HG02852 (cell line): Measurements from ENCODE around the gene MICU1.
A peak's percentile ranks its signal among the peaks of the same experiment; 100 is the strongest.

ENCODE experiments used
- ATAC-seq: cut with Tn5 transposase; IDR thresholded peaks from one replicate; pipeline ENCODE4 v1.9.1; 2021; ENCODE audit warnings: mild to moderate bottlenecking, moderate library complexity; ENCODE audit not compliant: unreplicated experiment

MICU1 gene

DNA sequence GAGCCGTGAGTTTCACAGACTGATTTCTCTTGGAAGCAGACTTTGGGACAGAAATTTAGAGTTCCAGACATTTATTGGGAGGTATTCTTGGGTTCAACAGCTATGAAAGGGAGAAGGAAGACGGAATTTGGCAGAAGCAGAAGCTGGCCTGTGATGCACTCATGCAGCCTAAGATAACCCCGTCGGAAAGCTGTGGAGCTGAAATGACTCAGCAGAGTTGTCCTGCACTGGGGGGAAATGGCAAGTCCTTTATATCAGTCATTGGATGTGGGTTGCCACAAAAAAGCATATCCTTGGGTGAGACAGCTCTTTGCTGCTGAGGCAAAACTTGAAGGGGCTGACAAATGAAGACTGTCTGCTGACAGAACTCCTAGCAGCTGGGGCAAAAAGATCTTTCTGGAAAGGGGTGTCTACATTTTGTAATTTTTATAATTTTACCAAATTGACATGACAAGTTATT is 11.5 kb upstream of the MICU1 start:
- ATAC-seq: no peak

DNA sequence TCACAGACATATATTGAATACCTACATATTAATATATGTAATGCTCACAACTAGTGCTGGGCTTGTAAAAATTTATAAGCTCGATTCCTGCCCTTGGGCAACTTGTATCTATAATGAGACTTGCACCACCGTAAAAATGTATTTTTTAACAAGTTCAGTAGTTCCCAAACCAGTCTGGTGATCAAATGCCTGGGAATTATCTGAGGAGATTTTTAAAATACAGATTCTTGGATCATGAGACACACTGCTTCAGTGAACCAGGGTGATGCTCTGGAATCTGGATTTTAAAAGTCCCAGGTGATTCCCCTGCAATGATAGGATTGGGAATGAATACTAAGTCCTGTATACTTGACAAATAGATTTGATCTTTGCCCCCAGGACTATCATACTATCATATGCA is 4.3 kb upstream of the MICU1 start:
- no peak for ATAC-seq

DNA sequence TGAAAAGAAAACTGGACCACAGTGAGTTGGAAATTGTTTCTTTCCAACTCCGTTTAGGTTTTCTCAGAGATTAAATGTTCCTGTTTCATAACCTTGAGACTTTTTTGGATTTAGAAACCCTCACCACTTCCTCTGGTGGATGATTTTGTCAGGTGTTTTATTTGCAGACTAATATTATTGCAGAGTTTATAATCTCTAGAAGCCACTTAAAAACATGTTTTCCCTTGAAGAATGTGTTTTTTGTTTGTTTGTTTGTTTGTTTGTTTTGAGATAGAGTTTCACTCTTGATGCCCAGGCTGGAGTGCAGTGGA is 520 bp upstream of the MICU1 start:
- ATAC-seq: peak; percentile 8

DNA sequence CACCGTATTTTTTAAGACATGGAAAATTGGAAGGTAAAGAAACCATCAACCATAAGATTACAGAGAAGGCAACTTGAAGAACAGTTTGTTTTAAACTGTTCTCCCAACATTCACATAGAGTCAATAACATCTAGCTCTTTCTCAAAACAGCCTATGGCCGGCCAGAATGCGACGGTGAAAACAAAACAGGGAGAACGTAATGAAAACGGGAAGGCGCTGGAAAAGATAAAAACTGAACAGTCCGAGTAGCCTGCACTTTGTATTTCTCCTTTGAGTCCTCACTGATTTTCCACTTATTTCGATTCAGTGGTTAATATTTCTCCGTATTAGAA is 637 bp downstream of the MICU1 start:
- ATAC-seq: no peak

DNA sequence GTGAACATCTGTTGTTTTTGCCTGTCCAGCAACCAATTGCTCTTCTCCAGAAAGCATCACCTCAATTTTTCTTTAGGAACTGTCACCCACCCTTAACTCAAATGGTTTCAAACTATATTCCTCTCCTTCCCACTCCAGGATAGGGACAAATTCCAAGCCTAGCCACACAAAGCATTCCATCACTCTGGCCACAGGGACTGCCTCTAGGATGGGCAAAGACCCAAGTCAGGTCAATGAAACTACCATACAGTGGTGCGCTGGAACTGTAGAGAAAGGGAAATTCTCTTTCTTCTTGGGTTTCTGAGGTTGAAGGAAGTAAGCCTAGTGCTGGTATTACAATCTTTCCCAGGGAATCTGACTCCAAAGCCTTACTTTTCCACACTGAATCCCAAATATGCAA is 3.6 kb downstream of the MICU1 start:
- no peak for ATAC-seq

DNA sequence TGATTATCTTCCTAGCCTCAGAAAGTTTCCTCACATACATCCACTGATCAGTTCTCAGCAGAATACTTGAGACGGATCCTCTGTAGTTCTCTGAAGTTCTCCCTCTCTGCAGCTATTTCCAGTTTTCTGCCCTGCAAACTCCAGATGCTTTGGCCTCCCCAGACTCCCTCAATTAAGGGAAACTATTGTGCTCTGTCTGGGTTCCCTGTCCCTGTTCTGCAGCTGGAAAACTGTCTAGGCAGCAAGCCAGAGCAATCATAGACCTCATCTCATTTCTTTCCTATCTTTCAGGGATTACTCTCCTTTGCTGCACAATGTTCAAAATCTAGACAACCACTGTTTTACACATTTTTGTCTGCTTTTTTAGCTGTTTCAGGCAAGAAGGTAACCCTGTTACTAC is 9.2 kb downstream of the MICU1 start:
- no peak for ATAC-seq

DNA sequence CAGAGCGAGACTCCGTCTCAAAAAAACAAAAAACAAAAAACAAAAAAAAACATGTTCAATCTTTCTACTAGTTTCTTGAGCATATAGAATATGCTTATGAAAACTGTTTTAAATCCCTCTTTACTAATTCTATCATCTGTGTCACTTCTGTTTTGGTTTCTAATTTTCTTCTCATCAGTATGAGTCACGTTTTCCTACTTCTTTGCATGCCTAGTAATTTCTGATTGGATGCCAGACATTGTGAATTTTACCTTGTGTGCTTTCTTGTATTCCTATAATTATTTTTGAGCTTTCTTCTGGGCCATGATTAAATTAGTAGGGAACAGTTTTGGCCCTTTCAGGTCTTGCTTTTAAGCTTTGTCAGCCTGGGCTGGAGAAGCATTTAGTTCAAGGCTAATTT is 9.9 kb downstream of the MICU1 start:
- ATAC-seq: no peak

DNA sequence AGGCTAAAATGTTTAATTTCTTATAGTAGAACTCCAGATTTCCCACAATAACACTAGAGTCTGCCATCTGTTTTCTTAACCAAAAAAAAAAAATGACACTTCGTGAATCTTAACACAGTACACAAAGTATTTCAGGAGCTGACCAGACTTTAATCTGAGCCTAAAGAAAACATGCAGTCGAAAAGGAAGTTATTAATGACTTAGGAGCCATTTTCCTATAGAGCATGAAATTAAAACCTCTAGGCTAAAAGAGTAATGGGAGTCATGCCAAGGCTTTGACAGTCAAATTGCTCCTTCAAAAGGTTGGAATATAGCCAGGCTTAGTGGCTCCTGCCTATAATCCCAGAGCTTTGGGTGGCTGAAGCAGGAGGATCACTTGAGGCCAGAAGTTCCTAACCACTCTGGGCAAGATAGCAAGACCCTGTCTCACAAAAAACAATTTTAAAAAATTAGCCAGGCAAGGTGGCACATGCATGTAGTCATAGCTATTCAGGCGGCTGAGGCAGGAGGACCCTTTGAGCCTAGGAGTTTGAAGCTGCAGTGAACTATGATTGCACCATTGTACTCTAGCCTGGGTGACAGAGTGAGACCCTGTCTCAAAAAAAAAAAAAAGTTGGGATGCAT is 13.6 kb downstream of the MICU1 start:
- no peak for ATAC-seq

DNA sequence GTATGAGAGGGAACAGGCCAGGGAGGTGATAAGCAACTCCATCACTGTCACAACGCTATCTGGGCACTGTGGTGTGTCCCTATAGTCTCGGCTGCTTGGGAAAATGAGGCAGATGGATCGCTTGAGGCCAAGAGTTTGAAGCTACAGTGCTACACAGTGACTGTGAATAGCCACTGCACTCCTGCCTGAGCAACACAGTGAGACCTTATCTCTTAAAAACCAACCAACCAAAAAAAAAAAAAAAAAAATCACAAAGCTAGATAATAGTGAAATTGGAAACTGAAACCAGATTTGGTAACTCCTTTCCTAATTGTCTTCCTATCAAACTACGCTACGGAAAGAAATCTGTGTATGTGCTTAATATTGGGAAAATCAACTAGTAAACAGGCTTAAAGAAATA is 14.1 kb downstream of the MICU1 start:
- ATAC-seq: no peak

DNA sequence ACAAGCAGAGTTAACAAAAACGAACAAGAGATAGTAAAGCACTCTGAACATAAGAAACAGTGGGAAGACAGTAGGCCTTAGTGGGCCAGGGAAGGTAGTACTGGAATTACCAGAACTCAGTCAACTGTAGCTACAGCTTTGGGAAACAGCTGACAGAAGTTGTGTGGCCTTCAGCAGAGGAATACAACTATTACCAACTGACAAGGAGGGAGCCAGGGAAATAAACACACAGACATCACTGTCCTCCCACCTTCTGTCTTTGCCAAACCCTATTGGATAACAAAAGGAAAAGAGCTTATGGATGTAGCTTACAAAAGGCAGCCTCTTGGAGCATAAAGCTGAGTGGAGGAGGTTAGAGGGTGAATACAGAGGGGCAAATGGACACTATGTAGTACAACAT is 15.4 kb downstream of the MICU1 start:
- no peak for ATAC-seq

DNA sequence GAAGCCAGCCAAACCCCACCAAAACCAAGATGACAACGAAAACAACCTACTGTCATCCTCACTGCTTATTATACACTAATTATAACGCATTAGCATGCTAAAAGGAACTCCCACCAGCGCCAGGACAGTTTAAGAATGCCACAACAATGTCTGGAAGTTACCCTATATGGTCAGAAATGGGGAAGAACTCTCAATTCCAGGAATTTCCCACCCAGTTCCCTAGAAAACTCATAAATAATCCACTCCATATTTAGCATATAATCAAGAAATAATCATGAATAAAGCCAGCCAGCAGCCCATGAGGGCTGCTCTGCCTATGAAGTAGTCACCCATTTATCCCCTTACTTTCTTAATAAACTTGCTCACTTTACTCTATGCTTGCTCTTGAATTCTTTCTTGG is 20.8 kb downstream of the MICU1 start:
- ATAC-seq: no peak

DNA sequence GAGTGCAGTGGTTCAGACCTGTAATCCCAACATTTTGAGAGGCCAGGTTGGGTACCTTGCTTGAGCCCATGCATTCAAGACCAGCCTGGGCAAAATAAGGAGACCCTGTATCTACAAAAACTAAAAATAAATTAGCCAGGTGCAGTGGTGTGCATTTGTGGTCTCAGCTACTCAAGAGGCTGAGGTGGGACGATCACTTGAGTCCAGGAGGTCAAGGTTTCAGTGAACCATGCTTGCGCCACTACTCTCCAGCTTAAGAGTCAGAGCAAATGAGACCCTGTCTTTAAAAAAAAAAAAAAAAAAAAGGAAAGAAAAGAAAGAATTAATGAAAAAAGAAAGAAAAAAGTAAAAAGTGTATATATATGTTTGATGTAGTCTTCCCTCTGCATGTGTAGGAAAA is 24.7 kb downstream of the MICU1 start:
- no peak for ATAC-seq

DNA sequence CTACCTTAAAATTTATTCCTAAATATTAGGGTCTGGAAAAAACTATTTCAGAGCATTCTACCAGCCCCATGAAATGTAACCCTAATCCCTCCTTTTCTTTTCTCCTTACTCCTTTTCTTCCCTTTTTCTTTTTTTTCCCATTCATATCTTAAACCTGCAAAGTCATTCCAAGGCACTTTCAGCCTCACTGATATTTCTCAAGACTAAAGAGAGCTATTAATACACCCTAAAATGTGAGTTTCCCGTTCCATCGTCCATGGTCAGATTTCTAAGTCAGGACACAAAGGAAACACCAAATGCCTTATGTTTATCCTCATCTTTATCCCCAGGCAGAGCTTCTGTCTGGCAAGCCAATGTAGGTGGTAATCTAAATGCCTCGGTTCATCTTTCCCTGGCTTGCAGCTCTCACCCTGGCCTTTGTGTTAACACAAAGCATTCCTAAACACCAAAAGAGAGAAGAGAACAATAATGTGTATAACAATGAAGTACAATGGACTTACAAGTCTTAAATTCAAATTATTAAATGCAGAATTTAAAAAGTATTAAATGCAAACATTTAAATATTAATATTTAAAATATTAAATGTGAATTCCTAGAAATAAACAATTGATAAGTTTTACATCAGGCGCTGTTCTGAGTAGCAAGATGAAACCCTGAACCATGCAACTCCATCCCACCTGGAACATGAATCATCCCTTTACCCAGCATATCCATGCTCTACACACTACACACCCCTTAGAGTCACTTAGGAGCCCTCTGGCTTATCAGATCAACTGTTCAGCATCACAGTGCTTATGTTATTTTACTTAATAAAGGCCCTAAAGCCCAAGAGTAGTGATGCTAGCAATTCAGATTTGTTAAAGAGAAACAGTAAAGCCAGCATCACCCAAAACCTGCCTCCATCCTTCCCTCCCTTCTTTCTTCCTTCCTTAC is 26.8 kb downstream of the MICU1 start:
- ATAC-seq: no peak

DNA sequence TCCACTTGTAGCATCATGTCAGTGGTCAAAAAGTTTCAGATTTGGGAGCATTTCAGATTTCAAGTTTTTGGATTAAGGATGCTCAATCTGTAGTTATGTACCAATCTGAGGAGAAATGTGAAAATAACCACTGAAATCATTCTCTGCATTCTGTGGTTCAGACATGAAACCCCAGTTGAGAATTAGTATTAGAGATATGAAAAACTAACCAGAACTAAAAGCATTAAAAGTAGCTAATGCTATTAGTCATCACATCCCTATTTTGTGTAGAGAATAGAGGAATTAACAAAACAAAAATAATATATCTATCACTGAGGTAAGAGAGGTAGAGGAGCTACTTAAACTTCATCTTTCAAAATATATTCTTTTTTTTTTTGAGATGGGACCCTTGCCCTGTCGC is 28.0 kb downstream of the MICU1 start:
- ATAC-seq: no peak

DNA sequence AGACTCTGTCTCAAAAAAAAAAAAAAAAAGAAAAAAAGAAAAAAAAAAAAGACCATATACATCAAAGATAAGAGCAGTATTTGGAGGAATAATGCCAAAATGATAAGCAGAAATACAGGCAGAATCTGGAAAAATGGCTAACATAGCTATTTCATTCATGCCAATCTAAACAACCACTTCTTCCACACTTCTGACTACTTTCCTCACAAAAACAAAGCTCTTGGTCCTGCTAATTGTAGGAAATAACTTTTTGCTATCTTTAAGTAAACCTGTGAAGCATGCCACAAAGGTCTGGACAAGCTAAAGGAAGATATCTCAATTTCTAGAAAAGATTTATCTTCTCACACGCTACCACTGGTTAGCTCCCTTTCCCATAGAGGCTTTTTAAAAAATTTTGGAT is 30.4 kb downstream of the MICU1 start:
- ATAC-seq: no peak

DNA sequence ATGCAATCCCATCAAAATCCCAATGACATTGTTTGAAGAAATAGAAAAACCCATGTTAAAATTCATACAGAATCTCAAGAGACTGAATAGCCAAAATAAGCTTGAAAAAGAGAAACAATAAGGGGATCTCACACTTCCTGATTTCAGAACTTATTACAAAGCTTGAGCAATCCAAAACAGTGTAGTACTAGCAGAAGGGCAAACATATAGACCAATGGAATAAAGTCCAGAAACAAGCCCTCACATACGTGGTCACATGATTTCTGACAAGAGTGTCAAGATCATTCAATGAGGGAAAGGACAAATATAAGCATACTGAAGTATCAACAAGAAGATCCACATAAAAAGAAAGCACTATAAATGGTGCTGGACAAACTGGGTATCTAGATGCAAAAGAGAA is 31.9 kb downstream of the MICU1 start:
- no peak for ATAC-seq

DNA sequence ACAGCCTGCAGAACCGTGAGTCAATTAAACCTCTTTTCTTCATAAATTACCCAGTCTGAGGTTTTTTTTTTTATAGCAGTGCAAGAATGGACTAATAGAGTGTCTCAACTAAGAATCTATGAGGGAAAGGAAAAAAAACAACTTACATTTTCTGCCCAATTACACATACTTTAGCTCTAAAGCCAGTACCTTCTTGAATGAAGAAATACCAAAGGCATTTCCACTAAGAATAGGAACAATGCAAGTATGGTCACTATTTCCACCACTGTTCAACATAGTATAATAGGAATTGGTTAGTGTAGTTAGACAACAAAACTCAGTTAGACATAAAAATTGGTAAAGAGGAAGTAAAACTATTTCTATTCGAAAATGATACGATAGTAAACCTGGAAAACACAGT is 37.6 kb downstream of the MICU1 start:
- ATAC-seq: no peak

DNA sequence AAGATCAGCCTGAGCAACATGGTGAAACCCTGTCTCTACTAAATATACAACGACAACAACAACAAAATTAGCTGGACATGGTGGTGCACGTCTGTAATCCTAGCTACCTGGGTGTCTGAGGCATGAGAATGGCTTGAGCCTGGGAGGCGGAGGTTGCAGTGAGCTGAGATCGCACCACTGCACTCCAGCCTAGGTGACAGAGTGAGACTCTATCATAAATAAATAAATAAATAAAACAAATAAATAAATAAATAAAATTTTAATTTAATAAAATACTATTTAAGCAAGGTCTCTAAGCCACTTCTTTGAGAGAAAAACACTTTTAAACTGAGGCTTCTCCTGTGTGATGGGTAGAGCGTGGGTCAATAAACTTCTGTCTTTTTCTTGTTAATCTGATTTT is 38.3 kb downstream of the MICU1 start:
- no peak for ATAC-seq

DNA sequence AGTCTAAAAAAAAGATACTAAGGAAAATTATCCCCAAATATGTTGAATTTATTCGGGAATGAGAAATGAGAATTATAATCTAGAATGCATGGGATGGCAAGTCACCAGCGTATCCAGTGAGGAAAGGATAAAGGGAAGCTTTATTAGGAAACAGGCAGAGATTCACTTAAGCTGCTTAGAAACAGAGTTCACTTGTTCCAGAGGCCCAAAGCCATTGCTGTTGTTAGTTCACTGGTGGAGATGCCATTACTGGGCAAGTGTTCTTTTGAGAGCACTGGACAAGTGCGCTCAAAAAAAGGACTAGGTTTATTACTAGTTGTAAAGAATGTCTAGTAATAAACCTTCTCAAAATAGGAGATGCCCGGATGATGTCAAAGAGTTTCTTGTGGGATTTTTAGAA is 51.2 kb downstream of the MICU1 start:
- ATAC-seq: no peak

DNA sequence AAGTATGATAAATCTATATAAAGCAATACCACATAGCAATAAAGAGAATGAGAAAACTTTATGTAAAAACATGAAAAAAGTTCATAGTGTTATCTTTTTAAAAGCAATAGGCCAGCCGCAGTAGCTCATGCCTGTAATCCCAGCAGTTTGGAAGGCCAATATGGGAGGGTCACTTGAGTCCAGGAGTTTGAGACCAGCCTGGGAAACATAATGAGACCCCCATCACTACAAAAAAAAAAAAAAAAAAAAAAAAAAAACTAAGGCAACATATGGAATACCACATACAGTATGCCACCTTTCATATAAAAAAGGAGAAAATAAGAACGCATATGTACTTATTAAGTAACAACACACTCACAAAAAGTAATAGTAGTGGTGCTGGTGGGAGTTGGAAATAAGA is 52.8 kb downstream of the MICU1 start:
- no peak for ATAC-seq

DNA sequence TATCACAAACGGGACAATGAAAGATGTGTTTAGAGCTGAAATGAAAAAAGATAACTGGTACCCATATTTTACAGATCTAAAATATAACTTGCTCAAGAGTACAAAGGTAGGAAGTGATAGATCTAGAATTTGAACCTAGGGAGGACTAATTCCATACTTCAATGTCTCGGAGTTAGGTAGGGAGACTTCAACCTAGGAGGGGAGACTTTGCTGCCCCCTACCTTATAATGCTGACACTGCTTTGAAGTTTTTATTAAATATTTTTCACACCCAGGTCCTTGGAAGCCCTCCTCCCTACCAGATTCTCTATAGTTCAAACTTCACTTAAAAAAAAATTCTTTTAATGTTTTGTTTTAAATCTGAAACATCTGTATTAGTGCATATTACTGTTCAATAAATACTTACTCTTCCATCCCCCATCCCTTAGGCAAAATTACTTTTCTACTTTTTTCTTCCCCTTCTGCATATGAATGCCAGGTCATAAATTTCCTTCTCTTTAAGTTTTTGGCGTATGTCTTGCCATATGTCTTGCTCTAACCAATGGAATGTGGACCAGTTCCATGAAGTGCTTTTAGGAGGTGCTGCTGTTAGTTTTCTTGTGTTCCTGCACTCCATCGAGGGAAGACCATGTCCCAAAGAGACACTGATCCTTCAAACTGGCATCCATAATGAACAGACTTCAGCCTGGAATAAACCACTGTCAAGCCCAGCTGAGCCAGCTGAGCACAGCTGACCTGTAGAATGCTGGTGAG is 57.8 kb downstream of the MICU1 start:
- no peak for ATAC-seq

DNA sequence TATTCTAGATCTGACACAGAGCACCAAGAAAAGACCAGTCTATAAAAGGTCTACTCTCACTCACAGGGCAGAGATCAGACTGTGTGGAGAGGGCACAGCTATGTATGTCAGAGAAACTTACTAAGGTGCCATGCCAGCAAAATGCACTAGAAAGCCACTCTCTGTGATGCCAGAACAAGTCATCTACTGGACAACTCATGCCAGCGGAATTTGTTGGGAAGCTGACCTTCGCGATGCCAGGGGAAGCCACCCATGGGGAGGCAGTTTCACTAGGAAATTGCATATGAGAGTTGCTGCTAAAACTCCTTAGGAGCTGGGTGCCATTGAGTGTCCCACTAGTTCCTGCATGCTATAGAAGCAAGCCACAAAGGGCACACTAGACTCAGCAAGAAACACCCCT is 58.5 kb downstream of the MICU1 start:
- no peak for ATAC-seq
